GM18517 (cell line): ENCODE data around the gene KDM1A.
"Not testable (repeated sequence)": the region's sequence is repeated elsewhere in the genome, so short reads cannot be mapped to it uniquely, and the experiment has no call there.

ENCODE experiments used
- ATAC-seq: cut with Tn5 transposase; IDR thresholded peaks from one replicate; pipeline ENCODE4 v1.9.1; 2021; ENCODE audit warnings: mild to moderate bottlenecking, moderate library complexity; ENCODE audit not compliant: unreplicated experiment

The KDM1A gene

DNA sequence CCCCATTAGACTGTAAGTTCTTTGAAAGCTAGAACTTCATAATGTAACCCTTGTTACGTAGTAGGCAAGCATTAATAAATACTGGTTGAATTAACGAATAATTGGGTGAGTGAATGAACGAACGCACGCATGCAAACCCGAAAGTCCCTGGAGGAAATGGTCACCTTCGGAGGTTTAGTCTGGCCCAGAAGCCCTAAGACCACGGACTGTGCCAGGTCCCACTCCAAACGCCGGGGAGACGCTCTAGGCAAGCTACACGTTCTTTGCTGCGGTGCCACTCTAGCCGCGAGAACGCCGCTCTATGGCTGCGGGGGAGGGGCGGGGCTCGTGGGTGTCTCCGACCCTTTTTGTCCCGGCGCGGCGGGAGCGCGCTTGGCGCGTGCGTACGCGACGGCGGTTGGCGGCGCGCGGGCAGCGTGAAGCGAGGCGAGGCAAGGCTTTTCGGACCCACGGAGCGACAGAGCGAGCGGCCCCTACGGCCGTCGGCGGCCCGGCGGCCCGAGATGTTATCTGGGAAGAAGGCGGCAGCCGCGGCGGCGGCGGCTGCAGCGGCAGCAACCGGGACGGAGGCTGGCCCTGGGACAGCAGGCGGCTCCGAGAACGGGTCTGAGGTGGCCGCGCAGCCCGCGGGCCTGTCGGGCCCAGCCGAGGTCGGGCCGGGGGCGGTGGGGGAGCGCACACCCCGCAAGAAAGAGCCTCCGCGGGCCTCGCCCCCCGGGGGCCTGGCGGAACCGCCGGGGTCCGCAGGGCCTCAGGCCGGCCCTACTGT lies at the start of gene KDM1A:
TSS of gene KDM1A (plus strand) at position 375 of the 769 bp plus-strand sequence. CDS start at position 504, 129 bp downstream.
- peak; percentile 87 for ATAC-seq

DNA sequence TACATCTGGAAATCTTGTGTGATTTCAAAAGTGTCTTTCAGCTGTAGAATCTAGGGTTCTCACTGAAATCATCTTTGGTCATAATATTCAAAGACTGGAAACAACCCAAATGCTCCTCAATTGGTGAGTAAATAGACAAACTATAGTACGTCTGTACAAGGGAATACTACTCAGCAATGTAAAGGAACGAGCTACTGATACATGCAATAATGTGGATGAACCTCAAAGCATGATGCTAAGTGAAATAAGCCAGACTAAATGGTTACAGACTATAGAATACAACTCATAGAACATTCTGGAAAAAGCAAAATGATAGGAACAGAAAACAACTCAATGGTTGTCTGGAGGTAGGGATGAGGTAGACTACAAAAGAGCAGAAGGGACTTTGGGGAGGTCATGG lies 49.2 kb upstream of the KDM1A start:
- no peak for ATAC-seq

DNA sequence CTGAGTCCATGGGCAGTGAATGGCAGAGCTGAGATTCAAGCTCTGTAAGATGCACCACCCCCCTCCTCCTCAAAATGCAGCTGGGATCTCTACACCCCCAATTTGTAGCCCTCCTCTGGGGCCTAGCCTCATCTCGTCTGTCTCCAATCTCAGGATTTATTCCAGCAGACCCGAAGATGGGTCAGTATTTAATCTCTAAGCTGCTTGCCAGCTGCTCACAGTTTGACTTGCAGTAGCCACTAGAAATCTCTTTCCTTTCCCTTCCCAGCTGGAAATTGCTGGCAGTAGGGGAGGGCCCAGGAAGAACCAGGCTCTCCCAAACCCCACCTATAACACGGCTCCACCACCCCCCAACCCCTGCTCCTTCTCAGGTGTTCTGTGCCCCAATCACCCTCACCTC lies 48.1 kb upstream of the KDM1A start:
- ATAC-seq: no peak

DNA sequence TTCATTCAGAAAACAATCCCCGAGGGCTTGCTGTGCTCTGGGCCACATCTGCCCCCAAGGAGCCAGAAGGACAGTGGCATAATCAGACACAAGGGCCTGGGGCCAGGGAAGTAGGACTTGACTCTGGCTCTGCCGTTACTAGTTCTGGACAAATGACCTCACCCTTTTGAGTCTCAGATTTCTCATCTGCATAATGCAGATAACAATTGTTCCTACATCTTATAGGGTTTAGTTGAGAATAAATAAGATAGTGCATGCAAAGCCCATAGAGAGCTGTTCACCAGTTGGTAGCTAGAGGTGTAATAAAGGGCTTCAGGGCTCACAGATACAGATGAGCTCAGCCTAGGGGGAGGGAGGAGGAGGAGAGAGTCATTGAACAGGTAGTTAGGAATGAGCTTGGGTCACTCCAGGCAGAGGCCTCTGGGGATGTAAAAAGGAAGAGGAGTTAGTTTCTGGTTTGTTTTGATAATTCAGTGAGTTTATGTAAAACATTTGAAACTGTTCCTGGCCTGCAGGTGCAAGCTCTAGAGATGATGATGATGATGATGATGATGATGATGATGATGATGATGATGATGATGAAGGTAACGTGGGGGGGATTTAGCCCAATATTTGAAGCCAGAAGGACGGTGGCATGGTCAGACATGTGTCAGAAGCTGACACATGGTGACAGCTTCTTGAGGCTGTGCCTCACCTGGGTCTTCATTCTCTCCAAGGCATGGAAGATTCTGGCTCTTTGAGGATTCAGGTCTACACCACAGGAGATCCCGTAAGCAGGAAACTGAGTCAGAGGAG lies 47.5 kb upstream of the KDM1A start:
- no peak for ATAC-seq

DNA sequence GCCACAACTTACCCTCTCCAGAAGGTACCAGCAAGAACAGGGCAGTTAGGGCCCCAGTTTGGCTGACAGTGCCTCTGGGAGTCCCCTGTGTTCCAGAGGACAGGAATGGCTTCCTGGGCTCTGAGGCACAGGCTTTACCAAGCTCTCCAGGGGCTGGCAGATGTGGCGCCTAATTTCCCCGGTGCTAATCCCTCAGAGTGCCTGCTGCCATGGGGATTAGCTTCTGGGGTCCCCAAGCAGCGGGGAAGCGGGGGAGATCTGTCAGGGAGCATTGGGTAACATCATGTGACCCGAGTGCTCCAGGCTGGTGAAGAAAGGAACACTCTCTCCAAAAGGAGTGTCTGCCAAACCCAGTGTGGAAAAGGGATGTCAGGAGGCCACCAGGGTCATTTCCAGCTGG lies 46.5 kb upstream of the KDM1A start, which contains the start of gene LACTBL1:
TSS of gene LACTBL1 (minus strand) at position 107 of the 400 bp plus-strand sequence. CDS start 550 bp downstream, outside the sequence.
- ATAC-seq: no peak

DNA sequence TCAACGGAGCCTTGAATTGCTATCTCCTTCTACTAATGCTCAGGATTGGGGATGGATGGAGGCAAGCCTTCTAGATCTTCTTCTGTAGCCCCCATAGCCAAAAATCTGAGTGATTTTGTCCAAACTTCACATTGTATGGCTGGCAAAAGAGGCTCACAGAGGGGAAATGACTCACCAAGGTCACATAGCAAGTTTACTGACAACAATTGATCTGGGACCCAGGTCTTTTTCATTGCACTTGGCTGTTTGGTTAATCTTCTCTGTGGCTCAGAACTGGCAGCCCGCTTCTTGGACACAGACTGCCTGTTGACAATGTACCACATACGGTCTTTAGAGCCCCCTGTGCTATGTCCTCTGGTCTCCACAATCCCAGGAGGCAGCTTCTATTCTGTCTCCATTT lies 43.6 kb upstream of the KDM1A start:
- ATAC-seq: no peak

DNA sequence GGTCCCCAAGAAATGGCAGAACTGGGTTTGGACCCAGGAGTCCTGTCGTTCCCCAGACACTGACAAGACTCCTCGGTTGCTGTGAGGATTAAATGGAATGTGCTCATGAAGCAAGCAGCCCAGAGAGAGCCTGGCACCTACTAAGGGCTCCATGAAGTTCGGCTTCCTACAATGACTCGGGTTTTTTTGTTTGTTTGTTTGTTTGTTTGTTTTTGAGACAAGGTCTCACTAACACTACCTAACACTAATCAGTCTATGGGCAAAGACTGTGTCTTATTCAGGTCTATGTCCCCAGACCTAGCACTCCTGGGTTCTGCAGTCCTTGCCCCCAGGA lies 43.2 kb upstream of the KDM1A start:
- ATAC-seq: no peak

DNA sequence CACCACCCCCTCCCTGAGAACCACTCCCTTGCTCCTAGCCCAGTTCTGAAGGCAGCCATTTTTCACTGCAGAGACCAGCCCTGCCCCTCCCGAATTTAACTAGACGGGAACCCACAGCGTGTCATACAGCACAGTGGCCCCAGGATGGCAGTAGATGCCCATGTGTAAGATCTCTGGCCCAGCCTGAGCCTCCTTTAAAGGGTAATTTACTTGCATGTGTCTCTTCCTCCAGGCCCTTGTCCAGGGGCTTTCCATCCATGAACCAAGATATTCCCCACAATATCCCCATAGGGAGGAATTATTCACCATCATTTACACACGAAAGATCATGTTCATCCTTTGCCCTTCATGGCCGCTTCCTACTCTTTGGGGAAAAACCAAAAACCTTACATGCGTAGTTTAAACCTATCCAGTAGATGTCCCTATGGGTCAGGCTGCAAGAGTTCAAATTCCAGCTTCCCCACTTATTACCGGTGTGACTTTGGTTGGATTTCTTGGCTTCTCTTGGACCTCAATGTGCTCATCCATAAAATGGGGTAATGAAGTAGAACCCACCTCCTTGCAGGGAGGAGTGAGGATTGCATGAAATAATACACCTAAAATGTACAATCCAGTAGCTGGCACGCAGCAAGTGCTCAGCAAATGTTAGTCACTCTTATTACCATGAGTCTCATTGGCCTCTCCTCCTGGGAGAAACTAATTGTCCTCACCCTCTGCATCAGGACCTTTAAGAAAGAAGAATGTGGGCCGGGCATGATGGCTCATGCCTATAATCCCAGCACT lies 42.6 kb upstream of the KDM1A start:
- peak; percentile 56 for ATAC-seq

DNA sequence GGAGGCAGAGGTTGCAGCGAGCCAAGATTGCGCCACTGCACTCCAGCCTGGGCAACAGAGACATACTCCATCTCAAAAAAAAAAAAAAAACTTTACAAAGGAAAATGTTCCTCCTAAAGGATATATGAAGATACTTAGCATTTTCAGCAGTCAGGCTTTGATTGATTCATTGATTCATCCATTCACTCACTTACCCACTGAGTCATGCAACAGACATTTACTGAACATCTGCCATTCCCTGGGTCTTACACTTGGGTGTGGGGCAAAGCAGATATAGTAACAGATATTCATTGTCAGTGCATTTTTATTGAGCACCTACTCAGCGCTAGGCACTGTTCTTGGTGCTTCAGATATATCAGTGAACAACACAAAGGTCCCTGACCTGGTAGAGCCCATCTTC lies 41.0 kb upstream of the KDM1A start:
- no peak for ATAC-seq

DNA sequence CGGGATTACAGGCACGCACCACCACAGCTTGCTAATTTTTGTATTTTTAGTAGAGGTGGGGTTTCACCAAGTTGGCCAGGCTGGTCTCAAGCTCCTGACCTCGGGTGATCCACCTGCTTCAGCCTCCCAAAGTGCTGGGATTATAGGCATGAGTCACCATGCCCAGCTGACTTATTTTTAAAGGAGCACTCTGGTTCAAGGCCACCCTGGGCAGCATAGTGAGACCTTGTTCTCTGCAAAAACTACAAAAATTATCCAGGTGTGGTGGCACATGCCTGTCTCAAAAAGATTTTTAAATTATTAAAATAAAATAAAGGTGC lies 38.8 kb upstream of the KDM1A start:
- not testable (repeated sequence) for ATAC-seq

DNA sequence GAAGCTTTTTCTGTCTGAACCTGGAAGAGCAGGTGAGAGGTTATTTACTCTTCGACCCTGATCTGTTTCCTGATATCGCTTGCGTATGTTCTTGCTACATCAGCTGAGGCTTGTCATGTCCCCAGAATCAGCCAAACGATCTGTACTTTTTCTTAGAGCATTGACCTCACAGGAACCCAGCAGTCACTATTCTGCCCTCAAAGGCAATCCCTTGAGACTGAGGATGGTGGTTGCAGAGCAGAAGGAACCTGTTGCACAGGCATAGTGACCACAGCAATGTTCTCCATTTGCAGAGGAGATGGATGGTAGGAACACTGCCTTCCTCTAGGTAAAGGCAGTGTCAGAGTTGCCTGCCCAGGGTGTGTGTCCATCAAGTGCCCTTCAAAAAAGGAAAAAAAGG lies 35.3 kb upstream of the KDM1A start:
- ATAC-seq: no peak

DNA sequence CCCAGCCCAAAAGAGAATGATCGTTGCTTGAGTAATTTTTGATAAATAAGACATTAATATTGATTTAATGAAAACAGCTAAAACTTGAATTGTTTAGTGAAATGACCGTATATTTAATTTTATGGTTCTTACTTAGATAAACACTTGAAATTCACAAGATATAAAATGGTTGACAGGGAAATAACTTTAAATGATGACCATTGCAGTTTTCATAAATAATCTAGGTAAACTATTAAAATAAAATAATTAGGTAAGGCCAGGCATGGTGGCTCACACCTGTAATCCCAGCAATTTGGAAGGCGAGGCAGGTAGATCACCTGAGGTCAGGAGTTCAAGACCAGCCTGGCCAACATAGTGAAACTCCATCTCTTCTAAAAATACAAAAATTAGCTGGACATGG lies 26.9 kb upstream of the KDM1A start:
- ATAC-seq: not testable (repeated sequence)

DNA sequence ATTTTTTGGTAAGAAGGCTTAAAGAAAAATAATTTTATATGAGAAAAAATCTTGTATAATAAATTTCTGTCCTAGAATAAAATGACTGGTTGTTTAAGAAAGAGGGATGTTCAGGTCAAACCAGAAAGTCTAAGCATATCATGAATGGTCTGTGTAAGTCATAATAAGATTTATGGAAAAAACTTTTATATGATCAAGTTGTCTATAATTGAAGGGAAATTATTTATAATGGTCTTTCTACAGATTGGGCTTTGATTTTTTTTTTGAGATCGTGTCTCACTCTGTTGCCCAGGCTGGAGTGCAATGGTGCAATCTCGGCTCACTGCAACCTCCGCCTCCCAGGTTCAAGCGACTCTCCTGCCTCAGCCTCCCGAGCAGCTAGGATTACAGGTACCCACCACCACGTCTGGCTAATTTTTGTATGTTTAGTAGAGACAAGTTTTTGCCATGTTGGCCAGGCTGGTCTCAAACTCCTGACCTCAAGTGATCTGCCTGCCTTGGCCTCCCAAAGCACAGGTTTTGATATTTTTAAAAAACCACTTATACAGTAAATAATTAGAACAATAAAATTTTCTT lies 26.0 kb upstream of the KDM1A start:
- ATAC-seq: not testable (repeated sequence)

DNA sequence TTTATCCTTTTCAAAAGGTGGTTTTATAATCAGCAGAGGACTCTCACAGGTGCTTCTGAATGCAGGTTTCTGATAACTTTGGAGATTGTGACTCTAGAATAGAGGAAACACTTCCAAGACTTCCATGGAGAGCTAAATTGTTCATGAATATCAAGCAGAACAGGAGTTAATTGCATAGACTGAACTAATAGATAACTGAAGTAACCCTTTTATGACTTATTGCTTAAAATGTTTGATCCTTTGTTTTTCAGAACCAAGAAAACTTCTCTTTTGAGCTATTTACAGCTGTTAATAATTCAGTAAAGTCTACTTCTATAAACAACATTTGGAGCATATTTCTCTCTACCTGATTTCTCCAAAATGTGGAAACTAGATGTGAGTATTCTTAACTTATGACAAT lies 23.5 kb upstream of the KDM1A start:
- no peak for ATAC-seq

DNA sequence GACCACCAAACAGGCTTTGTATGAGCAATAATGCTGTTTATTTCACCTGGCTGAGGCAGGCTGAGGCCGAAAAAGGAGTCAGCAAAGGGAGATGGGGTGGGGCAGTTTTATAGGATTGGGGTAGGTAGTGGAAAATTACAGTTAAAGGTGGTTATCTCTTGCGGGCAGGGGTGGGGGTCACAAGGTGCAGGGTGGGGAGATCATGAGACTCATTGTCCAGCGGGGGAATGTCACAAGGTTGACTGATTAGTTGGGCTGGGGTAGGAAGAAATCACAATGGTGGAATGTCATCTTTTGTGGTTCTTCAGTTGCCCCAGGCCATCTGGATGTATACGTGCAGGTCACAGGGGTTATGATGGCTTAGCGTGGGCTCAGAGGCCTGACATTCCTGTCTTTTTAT lies 21.7 kb upstream of the KDM1A start:
- ATAC-seq: not testable (repeated sequence)

DNA sequence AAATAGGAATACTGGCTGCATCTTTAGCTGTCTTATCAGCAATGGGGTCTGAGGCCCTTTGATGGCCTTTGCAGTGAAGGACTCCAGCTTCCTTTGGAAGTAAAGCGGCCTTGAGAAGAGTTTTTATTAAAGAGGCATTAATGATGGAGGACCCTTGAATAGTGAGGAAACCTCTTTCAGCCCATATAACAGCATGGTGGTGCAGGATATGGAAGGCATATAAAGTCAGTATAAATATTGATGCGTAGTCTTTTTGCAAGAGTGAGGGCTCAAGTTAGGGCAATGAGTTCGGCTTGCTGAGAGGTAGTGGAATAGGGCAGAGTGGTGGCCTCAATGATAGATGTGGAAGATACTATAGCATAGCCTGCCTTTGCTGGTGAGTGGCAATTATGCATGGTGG lies 19.1 kb upstream of the KDM1A start:
- not testable (repeated sequence) for ATAC-seq

DNA sequence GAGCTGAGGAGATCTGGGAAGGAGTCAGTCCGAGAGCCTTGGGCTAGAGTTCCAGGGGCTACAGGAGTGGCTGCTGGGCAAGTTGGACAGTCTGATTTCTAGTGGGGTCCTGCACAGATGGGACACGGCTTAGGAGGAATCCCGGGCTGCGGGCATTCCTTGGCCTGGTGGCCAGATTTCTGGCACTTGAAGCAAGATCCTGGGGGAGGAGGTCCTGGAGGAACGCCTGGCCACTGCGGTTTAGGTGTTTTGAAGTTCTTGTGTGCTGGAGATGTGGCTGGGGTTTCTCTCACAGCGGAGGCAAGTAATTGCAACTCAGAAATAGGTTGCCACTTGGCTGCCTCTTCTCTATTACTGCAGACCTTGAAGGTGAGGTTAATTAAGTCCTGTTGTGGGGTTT lies 17.1 kb upstream of the KDM1A start:
- not testable (repeated sequence) for ATAC-seq

DNA sequence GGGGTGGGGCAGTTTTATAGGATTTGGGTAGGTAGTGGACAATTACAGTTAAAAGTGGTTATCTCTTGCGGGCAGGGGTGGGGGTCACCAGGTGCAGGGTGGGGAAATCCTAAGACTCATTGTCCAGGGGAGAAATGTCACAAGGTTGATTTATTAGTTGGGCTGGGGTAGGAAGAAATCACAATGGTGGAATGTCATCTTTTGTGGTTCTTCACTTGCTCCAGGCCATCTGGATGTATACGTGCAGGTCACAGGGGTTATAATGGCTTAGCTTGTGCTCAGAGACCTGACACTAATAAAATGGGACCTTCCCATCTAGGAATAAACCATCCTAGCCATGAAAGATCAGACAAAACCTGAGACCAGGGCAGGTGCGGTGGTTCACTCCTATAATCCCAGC lies 15.2 kb upstream of the KDM1A start:
- ATAC-seq: no peak

DNA sequence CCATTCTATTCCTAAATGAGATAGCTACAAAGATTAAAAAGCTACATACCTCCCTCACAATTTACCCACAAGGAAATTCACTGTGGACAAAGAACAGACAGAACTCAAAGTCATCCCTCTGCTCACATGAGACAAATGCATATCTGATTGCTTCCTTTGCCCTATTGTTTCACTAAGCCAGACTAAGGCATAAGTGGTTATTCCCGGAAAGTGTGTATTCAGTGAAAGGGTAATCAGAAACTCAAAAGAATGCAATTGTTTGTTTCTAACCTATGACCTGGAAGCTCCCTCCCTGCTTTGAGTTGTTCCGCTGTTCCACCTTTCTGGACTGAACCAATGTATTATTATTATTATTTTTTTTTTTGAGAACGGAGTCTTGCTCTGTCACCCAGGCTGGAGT lies 14.5 kb upstream of the KDM1A start:
- ATAC-seq: not testable (repeated sequence)

DNA sequence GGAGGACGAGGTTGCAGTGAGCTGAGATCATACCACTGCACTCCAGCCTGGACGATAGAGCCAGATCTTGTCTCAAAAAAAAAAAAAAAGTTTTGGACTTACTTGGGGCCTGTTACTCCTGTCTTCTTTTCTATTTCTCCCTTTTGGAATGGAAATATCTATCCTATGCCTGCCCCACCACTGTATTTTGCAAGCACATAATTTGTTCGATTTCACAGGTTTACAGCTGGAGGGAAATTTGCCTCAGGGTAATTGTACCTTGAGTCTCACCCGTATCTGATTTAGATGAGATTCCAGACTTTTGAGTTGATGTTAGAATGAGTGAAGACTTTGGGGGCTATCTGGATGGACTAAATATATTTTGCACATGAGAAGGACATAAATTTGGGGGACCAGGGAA lies 12.2 kb upstream of the KDM1A start:
- no peak for ATAC-seq

DNA sequence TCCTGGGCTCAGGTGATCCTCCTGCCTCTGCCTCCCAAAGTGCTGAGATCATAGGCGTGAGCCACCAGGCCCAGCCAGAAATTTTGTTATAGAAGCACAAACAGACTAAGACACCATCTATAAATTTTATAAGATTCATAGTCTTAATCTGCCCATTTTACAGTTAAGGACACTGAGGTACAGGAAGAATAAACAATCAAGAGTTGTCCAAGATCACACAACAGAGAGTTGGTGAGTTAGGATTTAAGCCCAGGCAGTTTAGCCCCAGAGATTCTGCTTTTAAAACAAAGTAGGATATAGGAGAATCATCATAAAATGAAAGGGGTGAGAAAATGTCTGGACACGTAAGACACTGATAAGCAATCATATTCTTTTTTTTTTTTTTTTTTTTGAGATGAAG lies 10.4 kb upstream of the KDM1A start:
- no peak for ATAC-seq
